NCI-H1417 treated with DMSO at 0.1 percent for 48 hours (cell line): ENCODE measurements around the gene XYLT2.
"Not testable (repeated sequence)": the region's sequence is repeated elsewhere in the genome, so short reads cannot be mapped to it uniquely, and the experiment has no call there.

Source experiments
- DNase-seq: peaks from one replicate; lab custom pipeline; 2025; lab: John Stamatoyannopoulos, UW

The XYLT2 gene

GRCh38 chr17:50389534-50389933, 43.6 kb downstream of the XYLT2 start:
- no peak for DNase-seq

- DNase-seq = no peak
Measured at GRCh38 chr17:50392621-50393020, 46.7 kb downstream of the XYLT2 start.

DNA sequence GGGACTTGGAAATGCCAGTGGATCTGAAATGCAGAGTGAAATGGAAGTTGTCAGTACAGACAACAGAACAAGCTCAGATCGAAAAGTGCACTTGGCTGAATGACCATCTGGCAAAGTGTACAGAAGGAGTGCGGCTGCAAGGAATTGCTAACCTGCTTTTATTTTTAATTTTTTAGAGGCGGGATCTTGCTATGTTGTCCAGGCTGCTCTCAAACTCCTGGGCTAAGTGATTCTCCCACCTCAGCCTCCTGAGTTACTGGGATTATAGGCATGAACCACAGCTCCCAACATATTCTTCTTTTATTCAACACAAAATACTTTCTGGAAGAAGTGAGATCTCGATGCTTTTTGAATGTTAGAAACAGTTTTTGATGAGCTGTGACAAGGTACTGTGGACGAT, 47.8 kb downstream of the XYLT2 start:
- no peak for DNase-seq

DNA sequence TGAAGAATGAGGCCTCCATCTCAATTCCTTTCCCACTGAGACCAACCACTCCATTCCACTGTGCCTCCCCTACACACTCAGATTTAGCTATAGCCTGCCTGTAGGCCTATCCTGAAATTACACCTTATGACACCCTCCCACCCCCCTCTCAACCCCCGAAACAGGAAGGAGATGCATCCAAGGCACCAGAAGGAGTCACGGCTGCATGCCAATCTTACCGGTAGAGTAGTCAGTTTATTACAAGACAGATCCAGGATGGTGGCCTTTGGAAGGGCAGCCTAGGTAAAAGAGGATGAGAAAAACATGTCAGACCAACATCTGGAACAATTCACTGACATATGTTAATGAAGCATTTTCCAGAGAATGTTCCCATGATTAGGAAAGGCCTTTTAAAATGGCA, 48.8 kb downstream of the XYLT2 start:
- no peak for DNase-seq

DNA sequence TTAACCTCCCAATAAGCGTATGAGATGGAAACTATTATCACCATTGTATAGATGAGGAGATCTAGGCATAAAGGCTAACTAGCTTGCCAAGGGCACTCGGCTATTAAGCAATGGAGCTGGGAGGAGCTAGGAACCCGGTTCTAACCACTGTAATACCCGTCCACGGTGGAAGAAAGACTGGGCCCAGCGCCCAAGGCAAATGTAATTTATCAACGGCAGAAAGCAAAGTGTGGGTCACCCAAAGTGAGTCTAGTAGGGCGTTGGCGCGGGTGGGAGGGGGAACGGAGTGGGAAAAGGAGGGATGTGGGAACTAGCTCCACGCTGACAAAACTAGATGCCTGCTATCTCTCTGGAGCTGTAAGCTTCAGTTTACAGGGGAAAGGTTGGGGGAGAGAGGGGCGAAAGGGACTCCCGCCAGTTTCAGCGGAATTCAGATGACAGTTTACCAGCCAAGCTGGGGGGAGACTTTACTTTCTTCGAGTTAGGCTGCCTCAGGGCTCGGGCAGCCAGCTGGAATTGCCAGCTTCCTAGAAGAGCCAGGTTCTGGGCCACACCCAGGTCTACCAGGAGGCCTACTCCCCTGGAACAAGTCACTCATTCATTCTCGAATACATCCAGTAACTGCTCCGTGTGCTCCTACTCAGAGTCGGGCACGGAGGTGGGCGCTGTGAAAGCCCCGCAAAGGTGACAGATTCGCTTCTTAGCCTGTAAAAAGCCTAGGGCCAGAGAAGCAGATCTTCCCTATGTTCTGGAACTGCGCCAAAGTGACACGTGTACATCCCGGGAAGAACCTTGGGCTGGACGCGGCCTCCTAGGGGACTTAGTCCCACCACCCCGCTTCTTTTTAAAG, 50.6 kb downstream of the XYLT2 start:
- no peak for DNase-seq

DNA sequence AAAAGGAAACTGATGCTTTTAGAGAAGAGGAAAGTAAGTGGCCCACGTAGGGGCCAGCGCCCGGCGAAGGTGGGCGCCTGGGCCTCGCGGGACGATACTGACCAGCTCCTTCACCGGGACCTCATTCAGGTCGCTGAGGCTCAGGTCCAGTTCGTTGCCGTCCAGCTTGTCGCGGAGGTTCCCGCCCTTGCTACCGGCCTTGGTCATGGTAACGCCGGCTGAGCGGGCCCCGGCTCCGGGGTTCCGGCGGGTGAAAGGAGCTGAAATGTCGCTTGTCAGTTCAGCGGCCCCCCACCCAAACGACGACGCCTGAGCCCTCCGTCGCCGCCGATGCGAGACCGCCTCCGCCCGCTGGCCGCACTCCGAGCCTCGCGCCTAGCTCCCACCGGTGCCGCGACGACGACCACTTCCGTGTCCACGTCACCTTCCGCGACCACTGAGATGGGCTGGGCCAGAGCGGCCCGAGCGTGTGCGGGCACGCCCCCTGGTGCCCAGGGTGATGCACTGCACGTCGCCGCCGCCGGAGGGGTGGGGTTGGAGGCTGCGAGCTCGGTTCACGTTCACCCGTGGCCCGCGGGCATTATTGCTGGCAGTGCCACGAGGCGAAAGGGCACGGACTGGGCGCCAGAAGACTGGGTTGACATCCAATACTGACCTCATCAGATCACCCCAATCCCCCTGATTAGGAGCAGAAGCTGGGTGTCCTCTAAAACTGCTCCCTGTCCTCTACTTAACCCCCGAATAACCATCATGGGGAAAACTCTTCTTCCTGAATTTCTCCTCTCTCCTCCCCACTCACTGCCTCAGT, 51.4 kb downstream of the XYLT2 start, which contains the start of gene LRRC59:
Gene LRRC59, minus strand, starts transcription at position 413 of the 808 bp plus-strand sequence. Its CDS starts 206 bp downstream, at position 207.
- no peak for DNase-seq

DNA sequence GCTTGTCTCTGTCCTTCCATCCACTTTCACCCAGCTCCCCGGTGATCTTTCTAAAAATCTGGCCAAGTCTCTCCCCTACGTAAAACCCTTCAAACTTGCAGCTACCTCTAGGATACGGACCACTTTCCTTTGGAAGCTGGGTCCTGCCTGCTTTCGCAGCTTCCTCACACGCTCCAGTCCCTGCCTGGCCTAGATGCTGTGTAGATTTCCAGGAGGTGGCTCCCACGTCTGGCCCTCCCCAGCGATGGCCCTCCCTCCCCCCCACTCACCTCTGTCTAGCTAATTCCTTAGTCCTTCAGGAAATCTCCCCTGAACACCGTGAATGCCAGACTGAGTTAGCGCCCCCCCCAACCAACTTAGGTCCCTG, 52.0 kb downstream of the XYLT2 start:
- DNase-seq = no peak

DNA sequence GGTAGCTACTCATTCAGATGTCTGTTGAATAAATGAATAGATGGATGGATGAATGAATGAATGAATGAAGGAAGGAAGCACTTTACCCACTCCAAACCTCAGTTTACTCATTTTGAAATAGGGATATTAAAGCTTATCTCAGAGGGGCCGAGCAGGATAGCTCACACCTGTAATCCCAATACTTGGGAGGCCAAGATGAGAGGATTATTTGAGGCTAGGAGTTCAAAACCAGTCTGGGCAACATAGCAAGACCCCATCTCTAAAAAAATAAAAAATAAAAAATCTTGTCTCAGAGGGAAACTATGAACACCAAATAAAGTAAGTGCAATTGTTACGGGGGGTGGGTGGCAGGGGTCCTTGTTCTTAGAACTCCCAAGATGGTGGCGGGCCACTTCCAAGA, 52.7 kb downstream of the XYLT2 start:
- not testable (repeated sequence) for DNase-seq

DNA sequence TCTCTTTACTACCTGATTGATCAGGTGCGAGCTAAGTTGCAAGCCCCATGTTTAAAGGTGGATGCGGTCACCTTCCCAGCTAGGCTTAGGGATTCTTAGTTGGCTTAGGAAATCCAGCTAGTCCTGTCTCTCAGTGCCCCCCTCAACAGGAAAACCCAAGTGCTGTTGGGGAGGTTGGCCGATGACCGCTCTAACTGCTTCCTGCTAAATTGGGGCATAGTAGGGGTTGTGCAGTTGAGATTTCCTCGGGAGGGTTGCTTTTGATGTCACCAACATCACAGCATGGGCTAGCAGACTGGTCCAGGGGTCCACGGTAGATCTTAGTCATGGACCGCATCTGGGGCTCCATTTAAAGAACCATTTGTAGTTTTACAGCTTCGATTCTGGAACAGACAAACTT, 53.7 kb downstream of the XYLT2 start:
- DNase-seq = not testable (repeated sequence)

- not testable (repeated sequence) for DNase-seq
Measured at GRCh38 chr17:50405351-50405750, 59.4 kb downstream of the XYLT2 start.

DNA sequence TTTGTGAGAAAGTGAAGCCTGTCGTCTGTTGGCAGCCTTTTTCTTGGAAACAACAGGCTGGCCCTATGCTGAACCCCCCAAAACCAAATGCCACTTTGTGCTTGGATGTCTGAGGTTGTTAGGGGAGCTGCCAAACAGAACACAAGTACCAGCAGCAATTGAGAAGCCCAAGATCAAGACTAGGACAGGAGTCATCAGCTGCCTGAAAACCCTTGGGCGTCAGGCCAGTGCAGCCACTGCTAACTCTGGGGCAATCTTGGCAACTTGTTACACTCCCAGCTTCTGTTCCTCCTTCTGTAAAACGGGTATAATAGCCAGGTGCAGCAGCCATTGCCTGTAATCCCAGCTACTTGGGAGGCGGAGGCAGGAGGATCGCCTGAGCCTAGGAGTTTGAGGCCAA, 60.7 kb downstream of the XYLT2 start:
- DNase-seq = no peak

DNA sequence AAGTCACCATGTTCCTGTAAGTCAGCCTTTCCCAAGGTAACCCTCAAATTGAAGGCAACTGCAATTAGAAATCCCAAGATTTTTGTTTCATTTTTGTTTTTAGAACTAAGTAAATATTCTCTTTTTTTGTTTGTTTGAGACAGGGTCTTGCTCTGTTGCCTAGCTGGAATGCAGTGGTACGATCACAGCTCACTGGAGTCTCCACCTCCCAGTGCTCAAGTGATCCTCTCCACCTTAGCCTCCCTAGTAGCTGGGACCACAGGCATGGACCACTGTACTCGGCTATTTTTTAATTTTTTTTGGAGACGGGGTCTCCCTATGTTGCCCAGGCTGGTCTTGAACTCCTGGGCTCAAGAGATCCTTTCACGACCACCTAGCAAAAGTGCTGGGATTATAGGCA, 62.0 kb downstream of the XYLT2 start:
- DNase-seq = no peak
